Measurements from ENCODE around the gene PIP4K2A.

The PIP4K2A gene

GRCh38 chr10:22644222-22644621 lies 70.2 kb downstream of the PIP4K2A start:
- Histone ChIP-seq H3K9me3 (ENCODE audit: insufficient read depth, low read length) (no peaks in the 10 kb centered on the region), H3K4me2 (ENCODE audit: low read depth, low read length, poor library complexity, severe bottlenecking) (no peak overlapping the region), H3K4me3 (ENCODE audit: insufficient read depth, low read length, poor library complexity, severe bottlenecking) (no peak overlapping the region), H3K36me3 (ENCODE audit: low read length) (no peaks in the 10 kb centered on the region), H4K20me1 (ENCODE audit: low read depth, low read length) (no peaks in the 10 kb centered on the region; the same call in 1 of the 2 replicates), H2AFZ (ENCODE audit: low read depth, low read length, severe bottlenecking) (no peak overlapping the region), H3K79me2 (ENCODE audit: insufficient read depth, low read length) (peaks cover 9% of the 10 kb centered on the region; the same call in 1 of the 2 replicates), H3K9ac (ENCODE audit: low read length) (no peak overlapping the region), H3K27ac (ENCODE audit: low read depth, low read length) (no peak overlapping the region), H3K9me2 (replicated peaks; ENCODE audit: insufficient read depth, low read length) (no peaks in the 10 kb centered on the region), H3K27me3 (ENCODE audit: low read length) (no peaks in the 10 kb centered on the region), H3F3A (ENCODE audit: insufficient read depth) (no peaks in the 10 kb centered on the region)
- TF ChIP-seq CTCF (IDR thresholded peaks at IDR 0.05; ENCODE audit: insufficient read depth, low read length, poor library complexity, severe bottlenecking), result no peak
- no peak for TF ChIP-seq EZH2phosphoT487 (conservative IDR thresholded peaks at IDR 0.05; ENCODE audit: low read length)

GRCh38 chr10:22643775-22644174 lies 70.6 kb downstream of the PIP4K2A start:
- no peak overlapping the region for H2AFZ ChIP-seq (ENCODE audit: low read depth, low read length, severe bottlenecking)
- no peaks in the 10 kb centered on the region for H3K9me2 ChIP-seq (replicated peaks; ENCODE audit: insufficient read depth, low read length)
- H3K4me3 ChIP-seq (ENCODE audit: insufficient read depth, low read length, poor library complexity, severe bottlenecking), result no peak overlapping the region
- no peak for TF ChIP-seq EZH2phosphoT487 (conservative IDR thresholded peaks at IDR 0.05; ENCODE audit: low read length)
- no peak for TF ChIP-seq CTCF (IDR thresholded peaks at IDR 0.05; ENCODE audit: insufficient read depth, low read length, poor library complexity, severe bottlenecking)
- H3F3A ChIP-seq (ENCODE audit: insufficient read depth), result no peaks in the 10 kb centered on the region
- H3K36me3 ChIP-seq (ENCODE audit: low read length), result no peaks in the 10 kb centered on the region
- H4K20me1 ChIP-seq (ENCODE audit: low read depth, low read length), result no peaks in the 10 kb centered on the region; the same call in 1 of the 2 replicates
- no peaks in the 10 kb centered on the region for H3K9me3 ChIP-seq (ENCODE audit: insufficient read depth, low read length)
- no peak overlapping the region for H3K27ac ChIP-seq (ENCODE audit: low read depth, low read length)
- no peak overlapping the region for H3K9ac ChIP-seq (ENCODE audit: low read length)
- no peaks in the 10 kb centered on the region for H3K27me3 ChIP-seq (ENCODE audit: low read length)
- H3K4me2 ChIP-seq (ENCODE audit: low read depth, low read length, poor library complexity, severe bottlenecking), result no peak overlapping the region
- peaks cover 9% of the 10 kb centered on the region; the same call in 1 of the 2 replicates for H3K79me2 ChIP-seq (ENCODE audit: insufficient read depth, low read length)

GRCh38 chr10:22643116-22643515 lies 71.3 kb downstream of the PIP4K2A start:
- H3K79me2 ChIP-seq (ENCODE audit: insufficient read depth, low read length), result peaks cover 9% of the 10 kb centered on the region; the same call in 1 of the 2 replicates
- H3K9ac ChIP-seq (ENCODE audit: low read length), result no peak overlapping the region
- H3K4me2 ChIP-seq (ENCODE audit: low read depth, low read length, poor library complexity, severe bottlenecking), result no peak overlapping the region
- no peak overlapping the region for H3K27ac ChIP-seq (ENCODE audit: low read depth, low read length)
- no peaks in the 10 kb centered on the region for H3K36me3 ChIP-seq (ENCODE audit: low read length)
- H2AFZ ChIP-seq (ENCODE audit: low read depth, low read length, severe bottlenecking), result no peak overlapping the region
- H3F3A ChIP-seq (ENCODE audit: insufficient read depth), result no peaks in the 10 kb centered on the region
- no peaks in the 10 kb centered on the region for H3K9me3 ChIP-seq (ENCODE audit: insufficient read depth, low read length)
- H4K20me1 ChIP-seq (ENCODE audit: low read depth, low read length), result peaks cover 5% of the 10 kb centered on the region; the same call in 1 of the 2 replicates
- TF ChIP-seq EZH2phosphoT487 (conservative IDR thresholded peaks at IDR 0.05; ENCODE audit: low read length) (no peak), CTCF (IDR thresholded peaks at IDR 0.05; ENCODE audit: insufficient read depth, low read length, poor library complexity, severe bottlenecking) (no peak)
- no peaks in the 10 kb centered on the region for H3K9me2 ChIP-seq (replicated peaks; ENCODE audit: insufficient read depth, low read length)
- no peak overlapping the region for H3K4me3 ChIP-seq (ENCODE audit: insufficient read depth, low read length, poor library complexity, severe bottlenecking)
- no peaks in the 10 kb centered on the region for H3K27me3 ChIP-seq (ENCODE audit: low read length)
